Colonic mucosa (tissue), 4 donors: Measurements from ENCODE around the gene EEFSEC. TPM values are rescaled to one million over a fixed set of nuclear protein-coding genes. Genes with fewer than 3 reads are reported as not detected.

ENCODE experiments used
- DNase-seq: peaks from one replicate; pipeline ENCODE4 v3.0.0-alpha.2; 2020
- H3K27ac ChIP-seq: fragments of 200-600 bp; one replicate; pipeline ENCODE4 v1.8.0; 2021
- H3K27me3 ChIP-seq: fragments of 200-600 bp; one replicate; pipeline ENCODE4 v1.8.0; 2021
- H3K36me3 ChIP-seq: fragments of 200-600 bp; one replicate; pipeline ENCODE4 v1.8.0; 2021
- H3K4me1 ChIP-seq: fragments of 200-600 bp; one replicate; pipeline ENCODE4 v1.8.0; 2021; ENCODE audit warnings: mild to moderate bottlenecking
- H3K4me3 ChIP-seq: fragments of 200-600 bp; one replicate; pipeline ENCODE4 v1.8.0; 2021
- H3K9ac ChIP-seq, 2 donors: one replicate each; pipeline ENCODE4 v1.7.0; 2013; ENCODE audit warnings: control low read depth in 2 of 2, low read depth in 2 of 2, low read length in 2 of 2
- H3K9me3 ChIP-seq: fragments of 200-600 bp; one replicate; pipeline ENCODE4 v1.8.0; 2021
- intact Hi-C: fragments of 100-400 bp; cut with DNase I; formaldehyde crosslinking; loops from one replicate; pipeline ENCODE4 v1.14.1; 2022
- total RNA-seq, 2 donors: library from RNA; stranded (reverse); fragmentation: NEBNext Ultra II Directional in 1 of 2; extraction: Animal tissue kit (Norgen Biotek cat#: 25700) in 1 of 2; gene quantifications; one replicate each; pipeline ENCODE4 v1.2.1, GENCODE V29; 2021
- TF ChIP-seq, protein P1 (sequence below): fragments of 200-600 bp; IDR thresholded peaks from one replicate; pipeline ENCODE4 v1.8.0; 2022; ENCODE audit warnings: antibody characterized with exemption, mild to moderate bottlenecking
- donor health status: healthy.
- donor health status: DM: no; HTN: no; CAD: no.
- donor health status: DM: no; HTN: no; CAD: no.

Gene EEFSEC
- total RNA-seq, 2 donors from 2014 or later = 8.6 to 16.6 TPM

DNA sequence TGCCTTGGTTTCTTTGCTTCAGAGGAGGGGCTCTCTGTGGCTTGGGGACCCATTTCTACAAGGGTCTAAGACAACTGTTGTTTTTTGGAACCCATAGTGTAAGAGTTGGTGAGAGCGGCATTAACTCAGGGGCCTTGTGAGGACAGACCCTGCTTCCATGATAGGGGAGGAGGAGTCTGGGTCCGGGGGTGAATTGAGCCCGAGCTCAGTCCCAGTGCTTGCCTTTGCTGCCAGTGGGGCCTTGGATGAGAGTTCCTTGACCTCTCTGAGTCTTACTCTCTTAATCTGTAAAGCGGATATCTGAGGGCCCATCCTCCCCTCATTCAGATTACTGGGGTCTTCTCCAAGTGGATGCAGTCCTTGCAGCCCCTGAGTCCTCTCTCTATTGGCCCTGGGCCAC is 74.2 kb downstream of the EEFSEC start:
- Histone ChIP-seq H3K4me1 (no peaks in the 10 kb centered on the region), H3K27me3 (no peaks in the 10 kb centered on the region), H3K4me3 (no peak overlapping the region), H3K9me3 (no peaks in the 10 kb centered on the region), H3K27ac (no peak overlapping the region), H3K9ac (no peak overlapping the region), H3K36me3 (no peaks in the 10 kb centered on the region)
- intact Hi-C loops = no loop called here
- TF ChIP-seq, protein P1, sequence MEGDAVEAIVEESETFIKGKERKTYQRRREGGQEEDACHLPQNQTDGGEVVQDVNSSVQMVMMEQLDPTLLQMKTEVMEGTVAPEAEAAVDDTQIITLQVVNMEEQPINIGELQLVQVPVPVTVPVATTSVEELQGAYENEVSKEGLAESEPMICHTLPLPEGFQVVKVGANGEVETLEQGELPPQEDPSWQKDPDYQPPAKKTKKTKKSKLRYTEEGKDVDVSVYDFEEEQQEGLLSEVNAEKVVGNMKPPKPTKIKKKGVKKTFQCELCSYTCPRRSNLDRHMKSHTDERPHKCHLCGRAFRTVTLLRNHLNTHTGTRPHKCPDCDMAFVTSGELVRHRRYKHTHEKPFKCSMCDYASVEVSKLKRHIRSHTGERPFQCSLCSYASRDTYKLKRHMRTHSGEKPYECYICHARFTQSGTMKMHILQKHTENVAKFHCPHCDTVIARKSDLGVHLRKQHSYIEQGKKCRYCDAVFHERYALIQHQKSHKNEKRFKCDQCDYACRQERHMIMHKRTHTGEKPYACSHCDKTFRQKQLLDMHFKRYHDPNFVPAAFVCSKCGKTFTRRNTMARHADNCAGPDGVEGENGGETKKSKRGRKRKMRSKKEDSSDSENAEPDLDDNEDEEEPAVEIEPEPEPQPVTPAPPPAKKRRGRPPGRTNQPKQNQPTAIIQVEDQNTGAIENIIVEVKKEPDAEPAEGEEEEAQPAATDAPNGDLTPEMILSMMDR = no peak
- DNase-seq = no peak

DNA sequence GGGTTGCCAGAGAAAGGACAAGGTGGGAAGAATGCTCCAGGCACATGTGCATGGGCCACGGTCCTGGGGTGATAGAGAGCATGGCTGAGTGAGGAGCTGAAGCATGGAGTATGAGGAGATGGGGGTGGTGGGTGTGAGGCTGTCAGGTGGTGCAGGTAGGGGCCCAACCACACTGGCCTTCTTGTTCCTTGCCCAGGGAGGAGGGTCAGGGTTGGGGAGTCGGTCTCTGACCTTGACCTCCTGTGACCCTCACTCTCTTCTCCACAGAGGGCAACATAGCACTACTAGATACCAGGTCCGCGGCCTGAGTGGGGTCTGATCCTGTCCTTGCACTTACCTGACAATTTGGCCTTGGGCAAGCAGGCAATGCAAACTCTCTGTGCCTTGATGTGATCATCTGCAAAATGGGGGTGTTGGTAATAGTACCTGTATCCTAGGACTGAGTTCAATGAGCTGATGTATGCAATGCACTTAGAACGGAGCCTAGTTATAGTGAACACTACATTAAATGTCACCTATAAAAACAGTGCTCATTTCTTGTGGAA is 75.2 kb downstream of the EEFSEC start:
- Histone ChIP-seq H3K27me3 (no peaks in the 10 kb centered on the region), H3K9me3 (no peaks in the 10 kb centered on the region), H3K27ac (no peak overlapping the region), H3K4me1 (no peaks in the 10 kb centered on the region), H3K4me3 (no peak overlapping the region), H3K9ac (no peak overlapping the region), H3K36me3 (no peaks in the 10 kb centered on the region)
- intact Hi-C loops = no loop called here
- no peak for DNase-seq
- TF ChIP-seq, protein P1 = no peak

GRCh38 chr3:128229106-128229857 is 76.0 kb downstream of the EEFSEC start:
- H3K4me3 ChIP-seq = no peak overlapping the region
- no peaks in the 10 kb centered on the region for H3K27me3 ChIP-seq
- intact Hi-C loops = no loop called here
- no peak for DNase-seq
- H3K9me3 ChIP-seq = no peaks in the 10 kb centered on the region
- no peak overlapping the region for H3K27ac ChIP-seq
- no peaks in the 10 kb centered on the region for H3K36me3 ChIP-seq
- H3K4me1 ChIP-seq = no peaks in the 10 kb centered on the region
- TF ChIP-seq, protein P1 = no peak
- H3K9ac ChIP-seq = no peak overlapping the region

DNA sequence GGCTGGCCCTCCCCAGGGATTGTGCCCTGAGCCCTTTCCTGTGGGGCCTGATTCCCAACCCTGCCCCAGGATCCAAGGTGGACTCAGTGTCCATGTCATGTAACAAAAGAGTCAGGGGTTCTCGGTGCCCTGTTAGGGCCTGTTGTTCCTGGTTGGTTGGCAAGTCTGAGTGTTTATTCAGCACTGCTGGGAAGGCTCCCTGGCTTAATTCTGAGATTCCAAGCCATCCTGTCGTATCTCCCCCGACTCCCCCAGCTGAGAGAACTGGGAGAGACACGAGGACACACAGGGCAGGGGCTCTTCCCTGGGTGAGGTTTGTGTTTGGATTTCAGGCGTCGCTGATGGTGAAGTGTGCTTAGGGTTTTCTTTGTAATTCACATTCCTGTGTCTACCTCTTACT is 78.3 kb downstream of the EEFSEC start:
- H3K4me3 ChIP-seq = no peak overlapping the region
- H3K36me3 ChIP-seq = no peaks in the 10 kb centered on the region
- H3K9me3 ChIP-seq = no peaks in the 10 kb centered on the region
- TF ChIP-seq, protein P1 = no peak
- H3K27ac ChIP-seq = no peak overlapping the region
- intact Hi-C loops = no loop called here
- no peak overlapping the region for H3K9ac ChIP-seq
- H3K4me1 ChIP-seq = peaks cover 9% of the 10 kb centered on the region
- H3K27me3 ChIP-seq = no peaks in the 10 kb centered on the region
- DNase-seq = no peak

DNA sequence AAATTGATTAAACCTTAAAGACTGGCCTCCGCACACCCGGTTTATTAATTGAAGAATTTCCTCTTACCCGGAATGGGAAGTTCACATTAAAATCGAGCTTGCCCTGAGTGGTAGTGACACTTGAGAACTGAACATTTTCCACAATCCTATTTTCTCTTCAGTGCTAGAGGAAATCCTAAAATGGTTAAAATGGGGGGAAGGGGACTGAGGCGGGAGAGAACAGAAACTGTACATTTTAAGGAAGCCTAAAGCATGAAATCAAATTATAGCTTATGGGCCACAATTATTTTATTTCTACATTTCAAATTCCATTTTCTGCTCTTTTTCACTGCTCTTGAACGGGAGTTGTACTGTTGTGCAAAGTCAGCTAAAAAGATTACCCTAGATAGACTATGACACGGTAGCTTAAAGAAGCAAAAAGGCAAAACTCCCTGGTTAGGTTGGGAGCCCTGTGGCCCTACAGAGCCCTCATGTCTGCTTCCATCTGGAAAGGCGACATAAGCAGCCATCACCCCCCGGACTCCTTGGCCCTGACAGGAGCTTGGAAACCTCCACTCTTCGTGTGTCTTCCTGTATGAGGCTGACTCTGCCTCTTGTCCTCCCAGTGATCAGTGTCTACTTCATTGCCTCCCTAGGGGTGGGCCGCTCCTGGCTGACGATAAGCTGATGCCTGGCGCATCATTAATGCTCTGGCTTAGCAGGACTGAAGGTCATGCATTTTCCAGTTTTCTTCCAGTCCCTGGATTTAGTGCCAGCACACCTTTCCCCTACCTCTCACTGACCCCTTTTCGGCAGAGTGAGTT is 79.3 kb downstream of the EEFSEC start:
- Histone ChIP-seq H3K4me1 (peaks cover 10% of the 10 kb centered on the region), H3K27me3 (no peaks in the 10 kb centered on the region), H3K9ac (no peak overlapping the region), H3K4me3 (no peak overlapping the region), H3K9me3 (no peaks in the 10 kb centered on the region), H3K36me3 (no peaks in the 10 kb centered on the region), H3K27ac (no peak overlapping the region)
- DNase-seq = no peak
- TF ChIP-seq, protein P1 = no peak
- intact Hi-C loops = no loop called here
